ENCODE data around the gene SIAE. TPM values are rescaled to one million over a fixed set of nuclear protein-coding genes. Genes with fewer than 3 reads are reported as not detected.

SIAE gene
- total and polyA plus RNA-seq, 2 of the 4 experiments (the other 2 are of a cell fraction) = 4.7 to 12.0 TPM

DNA sequence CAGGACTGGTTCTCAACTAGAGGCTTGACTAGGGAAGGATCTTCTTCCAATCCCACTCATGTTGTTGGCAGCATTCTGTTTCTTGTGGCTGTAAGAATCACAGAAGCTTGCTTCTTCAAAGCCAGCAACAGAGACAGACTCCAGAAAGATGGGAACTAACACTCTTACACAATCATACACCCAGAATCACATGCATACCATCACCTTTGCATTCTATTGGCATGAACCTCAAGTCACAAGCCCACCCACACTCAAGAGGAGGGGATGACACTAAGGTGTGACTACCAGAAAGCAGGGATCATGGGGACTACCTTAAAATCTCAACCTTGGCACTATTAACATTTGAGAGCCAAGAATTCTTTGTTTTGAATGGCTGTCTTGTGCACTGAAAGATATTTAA lies 75.9 kb downstream of the SIAE start:
- in situ Hi-C loops (cut with MboI; ENCODE audit: low sequenced_read_pairs) = loop anchor here (25.0 kb wide), 1 partner anchor 535 kb away; no protein-coding TSS in a partner anchor
- CTCF ChIA-PET = no interaction called here

More for the DNA sequence above, 75.9 kb downstream of the SIAE start:
- H3K4me3 ChIP-seq (ENCODE audit: insufficient read depth, low read depth, low read length) = no peak overlapping the region
- dilution Hi-C loops (cut with HindIII; ENCODE audit: low sequenced_read_pairs, unreplicated experiment) = no loop called here
- peaks cover 4% of the 10 kb centered on the region; the same call in 1 of the 2 replicates for H3K27me3 ChIP-seq (ENCODE audit: control insufficient read depth, insufficient read depth, low read length)
- no peak overlapping the region for H3K56ac ChIP-seq (ENCODE audit: extremely low read depth, insufficient read depth, low read length)
- H3K4ac ChIP-seq (ENCODE audit: low read depth, low read length) = no peak overlapping the region
- H3K14ac ChIP-seq (replicated peaks; ENCODE audit: low read depth, low read length) = no peak overlapping the region
- H3K18ac ChIP-seq (ENCODE audit: low read depth, low read length) = no peak overlapping the region
- no peak overlapping the region for H2BK5ac ChIP-seq (ENCODE audit: low read depth, low read length, poor library complexity, severe bottlenecking)
- no peak overlapping the region for H2AFZ ChIP-seq (replicated peaks; ENCODE audit: low read length, poor library complexity)
- no peak overlapping the region for H2BK120ac ChIP-seq (ENCODE audit: low read depth, low read length)
- H2BK20ac ChIP-seq (ENCODE audit: low read depth, low read length) = no peak overlapping the region
- ATAC-seq (ENCODE audit: low read depth) (no peak), DNase-seq (no peak)
- no peaks in the 10 kb centered on the region for H3K79me1 ChIP-seq (ENCODE audit: low read depth in 1 of 2, low read length in 2 of 2)
- no peaks in the 10 kb centered on the region for H4K20me1 ChIP-seq (ENCODE audit: insufficient read depth, low read length)
- no peak overlapping the region for H4K91ac ChIP-seq (ENCODE audit: insufficient read depth, low read depth, low read length)
- no peaks in the 10 kb centered on the region for H3K9me3 ChIP-seq (ENCODE audit: control insufficient read depth, insufficient read depth, low read length)
- no peaks in the 10 kb centered on the region for H3K4me1 ChIP-seq (ENCODE audit: control insufficient read depth, insufficient read depth, low read length)
- H3K9ac ChIP-seq (ENCODE audit: low read depth, low read length) = no peak overlapping the region
- no peak for TF ChIP-seq CEBPB (IDR thresholded peaks at IDR 0.05; ENCODE audit: low read depth, low read length)
- TF ChIP-seq, protein P1, sequence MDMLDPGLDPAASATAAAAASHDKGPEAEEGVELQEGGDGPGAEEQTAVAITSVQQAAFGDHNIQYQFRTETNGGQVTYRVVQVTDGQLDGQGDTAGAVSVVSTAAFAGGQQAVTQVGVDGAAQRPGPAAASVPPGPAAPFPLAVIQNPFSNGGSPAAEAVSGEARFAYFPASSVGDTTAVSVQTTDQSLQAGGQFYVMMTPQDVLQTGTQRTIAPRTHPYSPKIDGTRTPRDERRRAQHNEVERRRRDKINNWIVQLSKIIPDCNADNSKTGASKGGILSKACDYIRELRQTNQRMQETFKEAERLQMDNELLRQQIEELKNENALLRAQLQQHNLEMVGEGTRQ (IDR thresholded peaks at IDR 0.05; ENCODE audit: low read depth, low read length) = no peak
- no peak for TF ChIP-seq NFE2L2 (IDR thresholded peaks at IDR 0.05; ENCODE audit: low read depth, low read length)
- TF ChIP-seq BHLHE40 (IDR thresholded peaks at IDR 0.05; ENCODE audit: low read depth, low read length) = no peak
- no peak for TF ChIP-seq MXI1 (IDR thresholded peaks at IDR 0.05; ENCODE audit: borderline replicate concordance, low read depth, low read length)
- no peak for TF ChIP-seq MAZ (IDR thresholded peaks at IDR 0.05; ENCODE audit: borderline replicate concordance, low read depth, low read length)
- TF ChIP-seq, protein P2, sequence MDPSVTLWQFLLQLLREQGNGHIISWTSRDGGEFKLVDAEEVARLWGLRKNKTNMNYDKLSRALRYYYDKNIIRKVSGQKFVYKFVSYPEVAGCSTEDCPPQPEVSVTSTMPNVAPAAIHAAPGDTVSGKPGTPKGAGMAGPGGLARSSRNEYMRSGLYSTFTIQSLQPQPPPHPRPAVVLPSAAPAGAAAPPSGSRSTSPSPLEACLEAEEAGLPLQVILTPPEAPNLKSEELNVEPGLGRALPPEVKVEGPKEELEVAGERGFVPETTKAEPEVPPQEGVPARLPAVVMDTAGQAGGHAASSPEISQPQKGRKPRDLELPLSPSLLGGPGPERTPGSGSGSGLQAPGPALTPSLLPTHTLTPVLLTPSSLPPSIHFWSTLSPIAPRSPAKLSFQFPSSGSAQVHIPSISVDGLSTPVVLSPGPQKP (IDR thresholded peaks at IDR 0.05; ENCODE audit: borderline replicate concordance, low read depth, low read length) = no peak
- TF ChIP-seq POLR2A (IDR thresholded peaks at IDR 0.05; ENCODE audit: low read depth, low read length) = no peak
- no peak for TF ChIP-seq RCOR1 (IDR thresholded peaks at IDR 0.05; ENCODE audit: insufficient replicate concordance, low read length)
- TF ChIP-seq RFX5 (IDR thresholded peaks at IDR 0.05; ENCODE audit: low read depth, low read length) = no peak
- H4K5ac ChIP-seq (ENCODE audit: low read depth, low read length) = no peak overlapping the region
- intact Hi-C loops (cut with micrococcal nuclease) = no loop called here
- no TSS peak for BruUV-seq (replicated peaks)
- H2AK5ac ChIP-seq (ENCODE audit: low read depth, low read length) = no peak overlapping the region
- no peak overlapping the region for H2BK15ac ChIP-seq (ENCODE audit: low read depth, low read length)
- no peak overlapping the region for H4K8ac ChIP-seq (ENCODE audit: low read depth in 2 of 2, low read length in 2 of 2)
- no peaks in the 10 kb centered on the region for H3K9me1 ChIP-seq (ENCODE audit: insufficient read depth, low read length)
- H3K27ac ChIP-seq (ENCODE audit: insufficient read depth, low read length) = no peak overlapping the region
- H3K36me3 ChIP-seq (ENCODE audit: control insufficient read depth, insufficient read depth, low read length) = no peaks in the 10 kb centered on the region
- H3K4me2 ChIP-seq (ENCODE audit: low read depth, low read length) = no peak overlapping the region
- POLR2A ChIA-PET (ENCODE audit: unreplicated experiment) = no interaction called here
- H2AK9ac ChIP-seq (replicated peaks; ENCODE audit: low read depth, low read length, poor library complexity) = no peak overlapping the region
- H3K23ac ChIP-seq (ENCODE audit: low read depth, low read length) = no peak overlapping the region
